GM12891 (cell line): Measurements from ENCODE around the gene KDM5B.

ENCODE experiments used
- POLR2A ChIP-seq: IDR thresholded peaks from 2 replicates; pipeline ENCODE4 v1.6.1; 2011; ENCODE audit warnings: low read depth, low read length, control low read depth
- POLR2AphosphoS5 ChIP-seq: IDR thresholded peaks from 2 replicates; pipeline ENCODE4 v1.6.1; 2011; ENCODE audit warnings: low read depth, low read length, control low read depth
- TAF1 ChIP-seq: IDR thresholded peaks from 2 replicates; pipeline ENCODE4 v1.6.1; 2011; ENCODE audit warnings: low read depth, low read length, control low read depth

DNA sequence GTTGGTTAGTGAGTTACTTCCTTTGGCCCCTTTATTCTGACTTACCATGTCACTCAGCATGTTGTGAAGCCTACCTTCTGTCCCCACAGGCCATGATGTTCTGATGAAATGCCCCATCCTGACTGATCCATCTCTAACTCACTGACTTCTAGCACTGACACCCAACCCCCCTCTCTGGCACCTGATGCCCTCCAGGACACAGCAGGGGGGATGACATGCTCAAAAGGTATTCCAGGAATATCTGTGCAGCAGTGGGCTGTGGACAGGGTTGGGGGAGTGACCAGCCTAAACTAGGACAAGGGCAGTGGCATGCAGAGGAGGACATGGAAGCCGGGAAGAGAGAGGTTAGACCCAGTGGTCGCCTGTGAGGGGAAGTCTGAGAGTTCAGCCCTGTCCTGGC lies 123.5 kb downstream of the KDM5B start:
- no peak for TF ChIP-seq POLR2A
- TF ChIP-seq POLR2AphosphoS5 = no peak
- no peak for TF ChIP-seq TAF1
